ENCODE data around the gene CNOT2. TPM values are rescaled to one million over a fixed set of nuclear protein-coding genes. Genes with fewer than 3 reads are reported as not detected.
A peak's percentile ranks its signal among the peaks of the same experiment; 100 is the strongest.

CNOT2 gene
- total RNA-seq, 1 experiment from 2014 or later, result 64.7 TPM

DNA sequence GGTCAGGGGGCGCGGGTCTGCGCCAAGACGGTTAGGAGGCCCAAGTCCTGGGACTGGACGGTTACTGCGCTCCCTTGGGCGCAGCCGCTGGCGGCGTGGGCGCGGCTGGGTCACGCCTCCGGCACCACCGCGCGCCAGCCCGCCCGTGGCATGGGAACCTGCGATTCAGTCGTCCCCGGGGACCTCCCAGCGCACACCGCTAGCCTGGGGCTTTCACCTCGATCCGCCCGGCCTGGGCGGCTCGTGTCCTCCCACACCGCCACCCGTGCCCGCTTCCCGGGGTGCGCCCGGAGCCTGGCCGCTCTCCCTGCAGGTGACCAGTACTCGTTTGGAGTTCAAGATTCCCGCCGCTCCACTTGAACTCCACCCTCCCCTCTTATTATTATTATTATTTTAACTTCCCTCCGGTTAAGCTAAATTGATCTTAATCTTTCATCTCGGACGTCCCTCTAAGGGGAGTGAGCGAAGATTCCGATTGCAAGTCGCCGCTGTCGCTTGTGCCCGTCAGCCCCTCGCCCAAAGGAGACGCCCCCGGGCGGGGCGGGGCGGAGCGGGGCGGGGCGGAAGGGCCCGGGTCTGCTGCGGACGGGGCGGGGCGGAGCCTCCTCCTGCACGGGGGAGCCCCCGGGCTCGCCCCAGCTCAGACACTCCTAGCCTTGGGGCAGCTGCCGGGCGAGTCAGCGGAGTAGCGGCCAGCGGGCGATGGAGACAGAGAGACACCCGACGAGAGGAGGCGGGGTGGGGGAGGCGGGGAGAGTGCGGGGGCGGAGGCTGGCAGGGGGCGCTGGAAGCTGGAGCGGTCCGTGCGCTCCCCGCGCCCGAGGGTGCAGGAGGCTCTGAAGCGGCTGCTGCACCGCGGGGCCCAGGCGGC is 122.7 kb downstream of the CNOT2 start, which contains the start of gene KCNMB4 (continued):
- TF ChIP-seq ZNF532 (CRISPR knock-in tag; IDR thresholded peaks at IDR 0.05; ENCODE audit: borderline replicate concordance), result no peak
- no peak; the same call in 1 of the 2 replicates for TF ChIP-seq TP53 (CRISPR knock-in tag; IDR thresholded peaks at IDR 0.05)
- TF ChIP-seq ZNF317 (CRISPR knock-in tag; IDR thresholded peaks at IDR 0.05; ENCODE audit: borderline replicate concordance, low read depth), result no peak
- TF ChIP-seq JUN (CRISPR knock-in tag; IDR thresholded peaks at IDR 0.05), result no peak
- TF ChIP-seq, protein P1, sequence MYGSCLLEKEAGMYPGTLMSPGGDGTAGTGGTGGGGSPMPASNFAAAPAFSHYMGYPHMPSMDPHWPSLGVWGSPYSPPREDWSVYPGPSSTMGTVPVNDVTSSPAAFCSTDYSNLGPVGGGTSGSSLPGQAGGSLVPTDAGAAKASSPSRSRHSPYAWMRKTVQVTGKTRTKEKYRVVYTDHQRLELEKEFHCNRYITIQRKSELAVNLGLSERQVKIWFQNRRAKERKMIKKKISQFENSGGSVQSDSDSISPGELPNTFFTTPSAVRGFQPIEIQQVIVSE (CRISPR knock-in tag; IDR thresholded peaks at IDR 0.05; ENCODE audit: borderline replicate concordance), result no peak; the same call in 1 of the 2 replicates
- TF ChIP-seq E2F1 (CRISPR knock-in tag; IDR thresholded peaks at IDR 0.05), result no peak
- TF ChIP-seq GABPB1 (CRISPR knock-in tag; IDR thresholded peaks at IDR 0.05), result no peak
- TF ChIP-seq, protein P2, sequence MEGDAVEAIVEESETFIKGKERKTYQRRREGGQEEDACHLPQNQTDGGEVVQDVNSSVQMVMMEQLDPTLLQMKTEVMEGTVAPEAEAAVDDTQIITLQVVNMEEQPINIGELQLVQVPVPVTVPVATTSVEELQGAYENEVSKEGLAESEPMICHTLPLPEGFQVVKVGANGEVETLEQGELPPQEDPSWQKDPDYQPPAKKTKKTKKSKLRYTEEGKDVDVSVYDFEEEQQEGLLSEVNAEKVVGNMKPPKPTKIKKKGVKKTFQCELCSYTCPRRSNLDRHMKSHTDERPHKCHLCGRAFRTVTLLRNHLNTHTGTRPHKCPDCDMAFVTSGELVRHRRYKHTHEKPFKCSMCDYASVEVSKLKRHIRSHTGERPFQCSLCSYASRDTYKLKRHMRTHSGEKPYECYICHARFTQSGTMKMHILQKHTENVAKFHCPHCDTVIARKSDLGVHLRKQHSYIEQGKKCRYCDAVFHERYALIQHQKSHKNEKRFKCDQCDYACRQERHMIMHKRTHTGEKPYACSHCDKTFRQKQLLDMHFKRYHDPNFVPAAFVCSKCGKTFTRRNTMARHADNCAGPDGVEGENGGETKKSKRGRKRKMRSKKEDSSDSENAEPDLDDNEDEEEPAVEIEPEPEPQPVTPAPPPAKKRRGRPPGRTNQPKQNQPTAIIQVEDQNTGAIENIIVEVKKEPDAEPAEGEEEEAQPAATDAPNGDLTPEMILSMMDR (IDR thresholded peaks at IDR 0.05), result no peak
- TF ChIP-seq ZNF396 (CRISPR knock-in tag; IDR thresholded peaks at IDR 0.05; ENCODE audit: borderline replicate concordance), result no peak
- TF ChIP-seq, protein P3, sequence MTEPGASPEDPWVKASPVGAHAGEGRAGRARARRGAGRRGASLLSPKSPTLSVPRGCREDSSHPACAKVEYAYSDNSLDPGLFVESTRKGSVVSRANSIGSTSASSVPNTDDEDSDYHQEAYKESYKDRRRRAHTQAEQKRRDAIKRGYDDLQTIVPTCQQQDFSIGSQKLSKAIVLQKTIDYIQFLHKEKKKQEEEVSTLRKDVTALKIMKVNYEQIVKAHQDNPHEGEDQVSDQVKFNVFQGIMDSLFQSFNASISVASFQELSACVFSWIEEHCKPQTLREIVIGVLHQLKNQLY (CRISPR knock-in tag; IDR thresholded peaks at IDR 0.05), result no peak
- TF ChIP-seq NR3C1 (CRISPR knock-in tag; conservative IDR thresholded peaks at IDR 0.05; ENCODE audit: low read depth), result no peak
- TF ChIP-seq, protein P4, sequence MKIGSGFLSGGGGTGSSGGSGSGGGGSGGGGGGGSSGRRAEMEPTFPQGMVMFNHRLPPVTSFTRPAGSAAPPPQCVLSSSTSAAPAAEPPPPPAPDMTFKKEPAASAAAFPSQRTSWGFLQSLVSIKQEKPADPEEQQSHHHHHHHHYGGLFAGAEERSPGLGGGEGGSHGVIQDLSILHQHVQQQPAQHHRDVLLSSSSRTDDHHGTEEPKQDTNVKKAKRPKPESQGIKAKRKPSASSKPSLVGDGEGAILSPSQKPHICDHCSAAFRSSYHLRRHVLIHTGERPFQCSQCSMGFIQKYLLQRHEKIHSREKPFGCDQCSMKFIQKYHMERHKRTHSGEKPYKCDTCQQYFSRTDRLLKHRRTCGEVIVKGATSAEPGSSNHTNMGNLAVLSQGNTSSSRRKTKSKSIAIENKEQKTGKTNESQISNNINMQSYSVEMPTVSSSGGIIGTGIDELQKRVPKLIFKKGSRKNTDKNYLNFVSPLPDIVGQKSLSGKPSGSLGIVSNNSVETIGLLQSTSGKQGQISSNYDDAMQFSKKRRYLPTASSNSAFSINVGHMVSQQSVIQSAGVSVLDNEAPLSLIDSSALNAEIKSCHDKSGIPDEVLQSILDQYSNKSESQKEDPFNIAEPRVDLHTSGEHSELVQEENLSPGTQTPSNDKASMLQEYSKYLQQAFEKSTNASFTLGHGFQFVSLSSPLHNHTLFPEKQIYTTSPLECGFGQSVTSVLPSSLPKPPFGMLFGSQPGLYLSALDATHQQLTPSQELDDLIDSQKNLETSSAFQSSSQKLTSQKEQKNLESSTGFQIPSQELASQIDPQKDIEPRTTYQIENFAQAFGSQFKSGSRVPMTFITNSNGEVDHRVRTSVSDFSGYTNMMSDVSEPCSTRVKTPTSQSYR (CRISPR knock-in tag; IDR thresholded peaks at IDR 0.05), result 0 out of 2 replicates have a peak, but pooled peaks have one; percentile 22
- 0 out of 2 replicates have a peak, but pooled peaks have one; percentile 32 for TF ChIP-seq ZNF138 (CRISPR knock-in tag; conservative IDR thresholded peaks at IDR 0.05)
- TF ChIP-seq ETV6 (CRISPR knock-in tag; IDR thresholded peaks at IDR 0.05), result 0 out of 2 replicates have a peak, but pooled peaks have one; percentile 63
- no peak for TF ChIP-seq ZNF121 (CRISPR knock-in tag; IDR thresholded peaks at IDR 0.05)
- no peak for TF ChIP-seq PREB (CRISPR knock-in tag; IDR thresholded peaks at IDR 0.05; ENCODE audit: borderline replicate concordance)
- no peak for TF ChIP-seq CREB1 (CRISPR knock-in tag; IDR thresholded peaks at IDR 0.05)
- TF ChIP-seq MYBL2 (CRISPR knock-in tag; IDR thresholded peaks at IDR 0.05), result no peak
- TF ChIP-seq ZNF423 (CRISPR knock-in tag; IDR thresholded peaks at IDR 0.05), result 0 out of 2 replicates have a peak, but pooled peaks have one; percentile 8
- TF ChIP-seq SOX15 (CRISPR knock-in tag; IDR thresholded peaks at IDR 0.05), result no peak
- TF ChIP-seq IRF1 (CRISPR knock-in tag; IDR thresholded peaks at IDR 0.05), result no peak
